A549 (cell line): ENCODE data around the gene PTH2R. TPM values are rescaled to one million over a fixed set of nuclear protein-coding genes. Genes with fewer than 3 reads are reported as not detected.

Source experiments
- ATAC-seq, 2 experiments: fragments of 200-7000 bp in 1 of 2; fragments of >200 bp in 1 of 2; cut with Nextera tagmentation in 1 of 2; cut with Tn5 transposase in 1 of 2; 3 replicates each; pipeline versions ENCODE4 v1.8.0 to v1.9.1; 2018 to 2020; ENCODE audit warnings: mild to moderate bottlenecking in 1 of 2, moderate library complexity in 1 of 2
- CTCF ChIA-PET: fragments of 300-600 bp; sonication (Branson Sonifier 250); formaldehyde crosslinking; extraction: SDS; loops from one replicate; lab custom pipeline; 2021; ENCODE audit warnings: antibody characterized with exemption, inconsistent platforms; lab: Yijun Ruan, JAX
- POLR2A ChIA-PET: fragments of 350-600 bp; formaldehyde crosslinking; extraction: SDS; loops from one replicate; lab custom pipeline; 2021; ENCODE audit warnings: antibody characterized with exemption, inconsistent platforms; lab: Yijun Ruan, JAX
- DNase-seq, 2 experiments: peaks; one replicate each; pipeline versions ENCODE4 v3.0.0 to v3.0.0-alpha.2; 2011 to 2016; ENCODE audit warnings: low read depth in 1 of 2, low spot score in 1 of 2
- FAIRE-seq: peaks from 2 replicates; lab custom pipeline; 2011; peaks lifted over from hg19 to GRCh38; lab: Jason Lieb, UNC
- H3K27ac ChIP-seq, 2 experiments: fragments of >200 bp; sonication (Bioruptor Twin); formaldehyde crosslinking; 3 replicates each; pipeline ENCODE4 v1.5.1; 2016 to 2017
- H3K4me1 ChIP-seq: fragments of >200 bp; sonication (Bioruptor Twin); formaldehyde crosslinking; 3 replicates; pipeline ENCODE4 v1.6.1; 2016
- H3K4me2 ChIP-seq: fragments of >200 bp; sonication (Bioruptor Twin); formaldehyde crosslinking; 3 replicates; pipeline ENCODE4 v1.6.1; 2016
- H3K4me3 ChIP-seq: fragments of >200 bp; sonication (Bioruptor Twin); formaldehyde crosslinking; 3 replicates; pipeline ENCODE4 v1.5.1; 2016
- H3K9me3 ChIP-seq: fragments of >200 bp; sonication (Bioruptor Twin); formaldehyde crosslinking; 3 replicates; pipeline ENCODE4 v1.6.1; 2016
- CHD4 ChIP-seq: fragments of 200-600 bp; sonication (generic); IDR thresholded peaks from 2 replicates; pipeline ENCODE4 v1.6.1; 2016; ENCODE audit warnings: antibody characterized with exemption, mild to moderate bottlenecking, borderline replicate concordance
- CTCF ChIP-seq: fragments of >200 bp; sonication (Bioruptor Twin); formaldehyde crosslinking; IDR thresholded peaks from 3 replicates; pipeline ENCODE4 v1.5.1; 2016
- ELK1 ChIP-seq: fragments of 150-350 bp; IDR thresholded peaks from 2 replicates; pipeline ENCODE4 v1.6.1; 2014; ENCODE audit warnings: low read depth, mild to moderate bottlenecking, low read length
- ESRRA ChIP-seq: fragments of 150-350 bp; IDR thresholded peaks from 2 replicates; pipeline ENCODE4 v1.6.1; 2014; ENCODE audit warnings: mild to moderate bottlenecking, low read length, borderline replicate concordance
- FOSL2 ChIP-seq, 2 experiments: fragments of 450-650 bp in 1 of 2; fragments of >200 bp in 1 of 2; sonication (Bioruptor Twin) in 1 of 2; formaldehyde crosslinking; IDR thresholded peaks; 2 replicates each; pipeline versions ENCODE4 v1.5.0 to v1.6.1; 2016 to 2020; ENCODE audit warnings: mild to moderate bottlenecking in 1 of 2, moderate library complexity in 1 of 2
- FOXS1 ChIP-seq: fragments of 250-450 bp; sonication (Bioruptor Pico); IDR thresholded peaks from 2 replicates; pipeline ENCODE4 v1.5.0; 2020; ENCODE audit warnings: mild to moderate bottlenecking, moderate library complexity
- GATA3 ChIP-seq: IDR thresholded peaks from 2 replicates; pipeline ENCODE4 v1.6.1; 2012; ENCODE audit warnings: borderline replicate concordance
- HOXA7 ChIP-seq: fragments of 250-450 bp; sonication (Bioruptor Pico); IDR thresholded peaks from 2 replicates; pipeline ENCODE4 v1.5.0; 2020; ENCODE audit warnings: mild to moderate bottlenecking, moderate library complexity
- JUN ChIP-seq, 2 experiments: fragments of >200 bp; sonication (Bioruptor Twin); formaldehyde crosslinking; IDR thresholded peaks; 2 replicates in 1 of 2; 3 replicates in 1 of 2; pipeline ENCODE4 v1.6.1; 2016 to 2017
- KDM5A ChIP-seq: fragments of 200-600 bp; sonication (generic); IDR thresholded peaks from 2 replicates; pipeline ENCODE4 v1.6.1; 2016; ENCODE audit warnings: antibody characterized with exemption, mild to moderate bottlenecking
- NR3C1 ChIP-seq: fragments of >200 bp; sonication (Bioruptor Twin); formaldehyde crosslinking; IDR thresholded peaks from 3 replicates; pipeline ENCODE4 v1.6.1; 2017
- PHF8 ChIP-seq: fragments of 200-600 bp; sonication (generic); IDR thresholded peaks from 2 replicates; pipeline ENCODE4 v1.6.1; 2016; ENCODE audit warnings: low read depth, mild to moderate bottlenecking, antibody characterized with exemption, moderate library complexity, borderline replicate concordance
- POLR2A ChIP-seq: IDR thresholded peaks from 2 replicates; pipeline ENCODE4 v1.6.1; 2012; ENCODE audit warnings: mild to moderate bottlenecking, low read length
- RCOR1 ChIP-seq: fragments of 150-350 bp; IDR thresholded peaks from 2 replicates; pipeline ENCODE4 v1.6.1; 2014; ENCODE audit warnings: antibody characterized with exemption, low read length, low read depth
- TP53 ChIP-seq: fragments of 250-450 bp; sonication (Bioruptor Pico); IDR thresholded peaks from 2 replicates; pipeline ENCODE4 v1.5.0; 2021; ENCODE audit warnings: mild to moderate bottlenecking, moderate library complexity
- ZC3H11A ChIP-seq: fragments of 450-650 bp; IDR thresholded peaks from 2 replicates; pipeline ENCODE4 v1.6.1; 2014; ENCODE audit warnings: antibody characterized with exemption, mild to moderate bottlenecking
- WGBS: methylation state at CpG from one replicate; pipeline ENCODE4 v1.1.6; 2017; ENCODE audit errors: missing lambda C conversion rate; 5-methylcytosine and 5-hydroxymethylcytosine counted together
- polyA plus RNA-seq, 4 experiments: library from polyadenylated mRNA; depleted of rRNA in 3 of 4; stranded (reverse); fragments of >200 nt; fragmentation: RNase III in 1 of 4; extraction: RNeasy Plus Mini Kit Qiagen cat#74134 plus additional on column Dnase treatment in 1 of 4; gene quantifications; 2 replicates in 3 of 4; 3 replicates in 1 of 4; pipeline ENCODE4 v1.2.3, GENCODE V29; 2011 to 2017
- TF ChIP-seq, protein P1 (sequence below): fragments of >200 bp; sonication (Bioruptor Twin); formaldehyde crosslinking; IDR thresholded peaks from 2 replicates; pipeline ENCODE4 v1.6.1; 2016
- TF ChIP-seq, protein P2 (sequence below): fragments of 450-650 bp; IDR thresholded peaks from 2 replicates; pipeline ENCODE4 v1.6.1; 2014; ENCODE audit warnings: antibody characterized with exemption
- TF ChIP-seq, protein P3 (sequence below): IDR thresholded peaks from 2 replicates; pipeline ENCODE4 v1.6.1; 2012

The PTH2R gene
- polyA plus RNA-seq, 2 of the 4 experiments (the other 2 are of a cell fraction): not detected

DNA sequence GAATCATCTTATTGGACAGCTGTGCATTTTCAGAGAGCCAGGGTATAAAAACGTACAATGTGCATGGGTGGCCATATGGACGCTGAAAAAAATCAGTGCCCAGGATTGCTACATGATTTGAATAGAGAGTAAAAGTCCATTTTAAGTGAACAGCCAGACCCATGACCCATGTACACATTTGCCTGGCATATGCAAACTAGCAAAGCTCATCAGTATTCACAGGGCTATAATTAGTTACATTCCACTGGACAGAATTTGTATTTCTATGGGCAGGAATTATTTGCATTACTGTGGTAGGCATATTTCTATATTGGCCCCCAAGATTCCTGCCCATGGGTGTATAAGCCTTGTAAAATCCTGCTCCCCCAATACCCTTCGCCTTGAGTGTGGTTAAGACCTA lies 78.8 kb downstream of the PTH2R start:
- no peak for FAIRE-seq
- POLR2A ChIA-PET: no interaction called here
- TF ChIP-seq ELK1 (no peak), HOXA7 (CRISPR knock-in tag) (no peak)
- H3K4me1 ChIP-seq: no peaks in the 10 kb centered on the region
- no peak for DNase-seq
- WGBS: 6% methylated on average over 3 of the region's 3 CpGs
- no peaks in the 10 kb centered on the region for H3K9me3 ChIP-seq
- H3K4me3 ChIP-seq: no peak overlapping the region
- CTCF ChIA-PET: interaction anchor here (0.6 kb wide), 1 partner anchor 204 kb away, joined by 4 read pairs; no protein-coding TSS in a partner anchor
- H3K27ac ChIP-seq: no peak overlapping the region
- no peak for ATAC-seq
- no peak overlapping the region for H3K4me2 ChIP-seq

- Histone ChIP-seq H3K4me3 (no peak overlapping the region), H3K4me2 (no peak overlapping the region), H3K9me3 (no peaks in the 10 kb centered on the region), H3K27ac (no peak overlapping the region), H3K4me1 (no peaks in the 10 kb centered on the region)
- WGBS: 12% methylated on average over 12 of the region's 12 CpGs
- no peak for DNase-seq
- ChIA-PET CTCF (no interaction called here), POLR2A (no interaction called here)
- no peak for TF ChIP-seq NR3C1
- TF ChIP-seq, protein P1, sequence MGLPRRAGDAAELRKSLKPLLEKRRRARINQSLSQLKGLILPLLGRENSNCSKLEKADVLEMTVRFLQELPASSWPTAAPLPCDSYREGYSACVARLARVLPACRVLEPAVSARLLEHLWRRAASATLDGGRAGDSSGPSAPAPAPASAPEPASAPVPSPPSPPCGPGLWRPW: no peak
- TF ChIP-seq POLR2A: no peak
- TF ChIP-seq, protein P2, sequence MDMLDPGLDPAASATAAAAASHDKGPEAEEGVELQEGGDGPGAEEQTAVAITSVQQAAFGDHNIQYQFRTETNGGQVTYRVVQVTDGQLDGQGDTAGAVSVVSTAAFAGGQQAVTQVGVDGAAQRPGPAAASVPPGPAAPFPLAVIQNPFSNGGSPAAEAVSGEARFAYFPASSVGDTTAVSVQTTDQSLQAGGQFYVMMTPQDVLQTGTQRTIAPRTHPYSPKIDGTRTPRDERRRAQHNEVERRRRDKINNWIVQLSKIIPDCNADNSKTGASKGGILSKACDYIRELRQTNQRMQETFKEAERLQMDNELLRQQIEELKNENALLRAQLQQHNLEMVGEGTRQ: no peak
- no peak for TF ChIP-seq CTCF
- TF ChIP-seq ESRRA: no peak
- TF ChIP-seq FOXS1: no peak
- ATAC-seq: no peak
- FAIRE-seq: no peak
Observed at GRCh38 chr2:208488686-208489564, 82.3 kb downstream of the PTH2R start.

- ATAC-seq: 0 out of 6 replicates have a peak, but pooled peaks of 1 of the 2 experiments have one; percentile 50
- 0% methylated on average over 2 of the region's 2 CpGs for WGBS
- DNase-seq: no peak
- no peaks in the 10 kb centered on the region for H3K9me3 ChIP-seq
- no peak for FAIRE-seq
- ChIA-PET CTCF (no interaction called here), POLR2A (no interaction called here)
- H3K4me1 ChIP-seq: no peaks in the 10 kb centered on the region
- H3K4me2 ChIP-seq: no peak overlapping the region
- TF ChIP-seq ZC3H11A (no peak), FOSL2 (IDR thresholded peaks at IDR 0.05) (no peak), FOSL2 (CRISPR knock-in tag; IDR thresholded peaks at IDR 0.05) (no peak), PHF8 (no peak), CHD4 (no peak), RCOR1 (no peak), KDM5A (no peak), HOXA7 (CRISPR knock-in tag) (no peak), GATA3 (no peak), TP53 (CRISPR knock-in tag) (no peak), JUN (IDR thresholded peaks at IDR 0.05) (no peak)
- TF ChIP-seq, protein P3, sequence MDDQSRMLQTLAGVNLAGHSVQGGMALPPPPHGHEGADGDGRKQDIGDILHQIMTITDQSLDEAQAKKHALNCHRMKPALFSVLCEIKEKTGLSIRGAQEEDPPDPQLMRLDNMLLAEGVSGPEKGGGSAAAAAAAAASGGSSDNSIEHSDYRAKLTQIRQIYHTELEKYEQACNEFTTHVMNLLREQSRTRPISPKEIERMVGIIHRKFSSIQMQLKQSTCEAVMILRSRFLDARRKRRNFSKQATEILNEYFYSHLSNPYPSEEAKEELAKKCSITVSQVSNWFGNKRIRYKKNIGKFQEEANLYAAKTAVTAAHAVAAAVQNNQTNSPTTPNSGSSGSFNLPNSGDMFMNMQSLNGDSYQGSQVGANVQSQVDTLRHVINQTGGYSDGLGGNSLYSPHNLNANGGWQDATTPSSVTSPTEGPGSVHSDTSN: no peak
- H3K27ac ChIP-seq: no peak overlapping the region
- no peak overlapping the region for H3K4me3 ChIP-seq
Observed at GRCh38 chr2:208489687-208490086, 83.1 kb downstream of the PTH2R start.
